Sigmoid colon (tissue), 7 donors: Measurements from ENCODE around the gene RABGAP1L. TPM values are rescaled to one million over a fixed set of nuclear protein-coding genes. Genes with fewer than 3 reads are reported as not detected.

Source experiments
- DNase-seq: peaks from one replicate; pipeline ENCODE4 v3.0.0-alpha.2; 2019
- H3K27ac ChIP-seq, 4 donors: fragments of 200-600 bp; sonication (generic); one replicate each; pipeline ENCODE4 v1.5.1; 2016 to 2019; ENCODE audit warnings: mild to moderate bottlenecking in 1 of 4
- H3K27me3 ChIP-seq, 3 donors: fragments of 200-600 bp; sonication (generic); one replicate each; pipeline ENCODE4 v1.5.1; 2019; ENCODE audit warnings: mild to moderate bottlenecking in 1 of 3
- H3K36me3 ChIP-seq, 4 donors: fragments of 200-600 bp; sonication (generic); one replicate each; pipeline ENCODE4 v1.5.1; 2016 to 2019
- H3K4me1 ChIP-seq, 4 donors: fragments of 200-600 bp; sonication (generic); one replicate each; pipeline ENCODE4 v1.5.1; 2017 to 2019
- H3K4me3 ChIP-seq, 4 donors: fragments of 200-600 bp; sonication (generic); one replicate each; pipeline ENCODE4 v1.5.1; 2017 to 2019; ENCODE audit warnings: mild to moderate bottlenecking in 2 of 4, moderate library complexity in 1 of 4
- H3K9me3 ChIP-seq, 4 donors: fragments of 200-600 bp in 3 of 4; sonication (generic) in 3 of 4; one replicate each; pipeline versions ENCODE4 v1.5.1 to v1.6.1; 2013 to 2019
- EP300 ChIP-seq, 4 donors: sonication (generic); formaldehyde crosslinking; IDR thresholded peaks; one replicate each; pipeline ENCODE4 v1.6.1; 2017; ENCODE audit warnings: antibody characterized with exemption in 4 of 4
- POLR2A ChIP-seq, 2 donors: fragments of 450-650 bp; IDR thresholded peaks; one replicate each; pipeline ENCODE4 v1.6.1; 2016; ENCODE audit warnings: antibody characterized with exemption in 2 of 2, mild to moderate bottlenecking in 2 of 2, moderate library complexity in 2 of 2
- POLR2AphosphoS5 ChIP-seq, 4 donors: sonication (generic); formaldehyde crosslinking; IDR thresholded peaks; one replicate each; pipeline ENCODE4 v1.6.1; 2017; ENCODE audit warnings: antibody characterized with exemption in 4 of 4
- WGBS, 2 donors: extraction: QIAGEN DNeasy Blood & Tissue Kit; methylation state at CpG; one replicate each; pipeline ENCODE4 v1.1.7; 2013; 5-methylcytosine and 5-hydroxymethylcytosine counted together
- intact Hi-C: fragments of 100-400 bp; cut with DNase I; formaldehyde crosslinking; loops from one replicate; pipeline ENCODE4 v1.15.1; 2023
- polyA plus RNA-seq, 3 donors: library from polyadenylated mRNA; stranded (reverse); fragments of 200-250 nt; gene quantifications; one replicate each; pipeline ENCODE4 v1.2.3, GENCODE V29; 2013
- total RNA-seq, 4 donors: library from RNA; depleted of rRNA; stranded (reverse); fragments of >200 nt; gene quantifications; one replicate each; pipeline ENCODE4 v1.1.0, GENCODE V29; 2016
- TF ChIP-seq, protein P1 (sequence below), 4 experiments: fragments of 450-650 bp in 3 of 4; fragments of 200-600 bp in 1 of 4; IDR thresholded peaks; one replicate each; pipeline ENCODE4 v1.5.1; 2016 to 2019; ENCODE audit warnings: antibody characterized with exemption in 4 of 4, mild to moderate bottlenecking in 3 of 4, moderate library complexity in 2 of 4
- donor health status: healthy with polysubstance abuse.
- donor health status: Bipolar disorder and iron deficiency.
- donor health status: healthy.

The RABGAP1L gene
- total and polyA plus RNA-seq, 7 donors = 25.2 to 42.9 (median 35.4) TPM

- H3K27me3 ChIP-seq = no peaks in the 10 kb centered on the region
- no peaks in the 10 kb centered on the region for H3K4me1 ChIP-seq
- 86 to 93% methylated on average over 2 of the region's 2 CpGs for WGBS, 2 donors
- H3K27ac ChIP-seq = no peak overlapping the region
- intact Hi-C loops = no loop called here
- TF ChIP-seq POLR2AphosphoS5 (IDR thresholded peaks at IDR 0.05) = no peak
- TF ChIP-seq, protein P1, sequence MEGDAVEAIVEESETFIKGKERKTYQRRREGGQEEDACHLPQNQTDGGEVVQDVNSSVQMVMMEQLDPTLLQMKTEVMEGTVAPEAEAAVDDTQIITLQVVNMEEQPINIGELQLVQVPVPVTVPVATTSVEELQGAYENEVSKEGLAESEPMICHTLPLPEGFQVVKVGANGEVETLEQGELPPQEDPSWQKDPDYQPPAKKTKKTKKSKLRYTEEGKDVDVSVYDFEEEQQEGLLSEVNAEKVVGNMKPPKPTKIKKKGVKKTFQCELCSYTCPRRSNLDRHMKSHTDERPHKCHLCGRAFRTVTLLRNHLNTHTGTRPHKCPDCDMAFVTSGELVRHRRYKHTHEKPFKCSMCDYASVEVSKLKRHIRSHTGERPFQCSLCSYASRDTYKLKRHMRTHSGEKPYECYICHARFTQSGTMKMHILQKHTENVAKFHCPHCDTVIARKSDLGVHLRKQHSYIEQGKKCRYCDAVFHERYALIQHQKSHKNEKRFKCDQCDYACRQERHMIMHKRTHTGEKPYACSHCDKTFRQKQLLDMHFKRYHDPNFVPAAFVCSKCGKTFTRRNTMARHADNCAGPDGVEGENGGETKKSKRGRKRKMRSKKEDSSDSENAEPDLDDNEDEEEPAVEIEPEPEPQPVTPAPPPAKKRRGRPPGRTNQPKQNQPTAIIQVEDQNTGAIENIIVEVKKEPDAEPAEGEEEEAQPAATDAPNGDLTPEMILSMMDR (IDR thresholded peaks at IDR 0.05) = no peak
- no peak for TF ChIP-seq POLR2A (IDR thresholded peaks at IDR 0.05)
- no peak for TF ChIP-seq EP300 (IDR thresholded peaks at IDR 0.05)
- no peaks in the 10 kb centered on the region for H3K36me3 ChIP-seq
- no peak for DNase-seq
- H3K9me3 ChIP-seq = peaks cover 0 to 16% (median 1%) of the 10 kb centered on the region in 4 donors
- H3K4me3 ChIP-seq = no peak overlapping the region
Measured at GRCh38 chr1:174671826-174672225, 512.5 kb downstream of the RABGAP1L start.

DNA sequence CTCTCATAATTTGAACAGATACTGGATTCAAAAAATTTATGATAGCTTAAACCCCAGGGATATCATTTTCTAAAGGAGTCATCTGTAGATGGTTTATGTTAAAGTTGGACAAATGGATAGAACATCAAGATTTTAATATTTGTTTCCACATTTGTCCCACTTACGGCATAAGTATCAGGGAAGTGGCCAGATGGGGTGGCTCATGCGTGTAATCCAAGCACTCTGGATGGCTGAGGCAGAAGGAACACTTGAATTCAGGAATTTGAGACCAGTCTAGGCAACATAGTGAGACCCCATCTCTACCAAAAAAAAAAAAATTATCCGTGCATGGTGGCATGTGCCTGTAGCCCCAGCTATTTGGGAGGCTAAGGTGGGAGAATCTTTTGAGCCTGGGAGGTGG, 517.5 kb downstream of the RABGAP1L start:
- no peaks in the 10 kb centered on the region for H3K4me1 ChIP-seq
- intact Hi-C loops = no loop called here
- 92 to 95% methylated on average over 3 of the region's 3 CpGs for WGBS, 2 donors
- H3K27me3 ChIP-seq = no peaks in the 10 kb centered on the region
- H3K36me3 ChIP-seq = no peaks in the 10 kb centered on the region
- no peak for DNase-seq
- no peaks in the 10 kb centered on the region for H3K9me3 ChIP-seq
- H3K27ac ChIP-seq = no peak overlapping the region
- TF ChIP-seq POLR2A (IDR thresholded peaks at IDR 0.05) (no peak), EP300 (IDR thresholded peaks at IDR 0.05) (no peak), POLR2AphosphoS5 (IDR thresholded peaks at IDR 0.05) (no peak)
- TF ChIP-seq, protein P1 (IDR thresholded peaks at IDR 0.05) = no peak
- no peak overlapping the region for H3K4me3 ChIP-seq

DNA sequence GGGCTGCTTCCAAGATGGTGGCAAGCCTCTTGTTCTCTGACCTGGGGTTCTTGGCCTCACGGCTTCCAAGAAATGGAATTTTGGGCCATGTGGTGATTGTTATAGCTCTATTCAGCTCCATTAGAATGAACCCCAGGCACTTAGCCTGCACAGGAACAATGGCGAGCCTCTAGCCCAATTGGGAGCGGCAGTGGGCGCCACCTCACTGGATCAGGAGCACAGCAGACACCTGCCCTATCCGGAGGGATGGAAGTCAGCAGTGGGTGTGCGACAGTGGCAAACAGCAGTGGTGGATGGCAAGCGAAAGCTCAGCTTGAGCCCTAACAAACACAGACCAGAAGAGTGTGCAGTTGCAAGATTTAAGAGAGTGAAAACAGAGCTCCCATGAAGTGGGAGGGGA, 519.3 kb downstream of the RABGAP1L start:
- Histone ChIP-seq H3K36me3 (no peaks in the 10 kb centered on the region), H3K27ac (no peak overlapping the region), H3K4me1 (no peaks in the 10 kb centered on the region), H3K27me3 (no peaks in the 10 kb centered on the region), H3K9me3 (no peaks in the 10 kb centered on the region), H3K4me3 (no peak overlapping the region)
- DNase-seq = no peak
- intact Hi-C loops = no loop called here
- no peak for TF ChIP-seq EP300 (IDR thresholded peaks at IDR 0.05)
- TF ChIP-seq POLR2A (IDR thresholded peaks at IDR 0.05) = no peak
- no peak for TF ChIP-seq POLR2AphosphoS5 (IDR thresholded peaks at IDR 0.05)
- TF ChIP-seq, protein P1 (IDR thresholded peaks at IDR 0.05) = no peak
- WGBS, 2 donors = 98% methylated on average over 7 of the region's 7 CpGs

DNA sequence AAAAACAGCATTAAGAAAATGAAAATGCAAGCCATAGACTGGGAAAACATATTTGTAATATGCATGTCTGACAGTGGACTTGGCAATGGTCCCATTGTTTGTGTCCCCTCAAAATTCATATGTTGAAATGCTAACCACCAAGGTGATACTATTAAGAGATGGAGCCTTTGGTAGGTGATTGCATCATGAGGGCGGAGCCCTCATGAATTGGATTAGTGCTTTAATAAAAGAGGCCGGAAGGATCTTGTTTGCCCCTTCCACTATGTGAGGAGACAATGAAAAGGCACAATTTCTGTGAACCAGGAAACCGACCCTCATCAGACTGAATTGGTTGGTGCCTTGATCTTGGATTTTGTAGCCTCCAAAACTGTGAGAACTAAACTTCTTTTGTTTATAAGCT, 520.8 kb downstream of the RABGAP1L start:
- no peak for DNase-seq
- H3K27me3 ChIP-seq = no peaks in the 10 kb centered on the region

More for the DNA sequence above, 520.8 kb downstream of the RABGAP1L start:
- Histone ChIP-seq H3K4me3 (no peak overlapping the region), H3K4me1 (no peaks in the 10 kb centered on the region), H3K36me3 (no peaks in the 10 kb centered on the region), H3K27ac (no peak overlapping the region), H3K9me3 (no peaks in the 10 kb centered on the region)
- TF ChIP-seq, protein P1 (IDR thresholded peaks at IDR 0.05) = no peak
- TF ChIP-seq POLR2AphosphoS5 (IDR thresholded peaks at IDR 0.05) (no peak), EP300 (IDR thresholded peaks at IDR 0.05) (no peak), POLR2A (IDR thresholded peaks at IDR 0.05) (no peak)
- intact Hi-C loops = no loop called here
- 81 to 91% methylated on average over 3 of the region's 3 CpGs for WGBS, 2 donors
